ENCODE measurements around the gene ACKR1.

- peak; percentile 81 to 88 (median 88) for TF ChIP-seq CTCF (optimal IDR thresholded peaks at IDR 0.05 in 1 of 3, IDR thresholded peaks at IDR 0.05 in 1 of 3, conservative IDR thresholded peaks at IDR 0.05 in 1 of 3; ENCODE audit: extremely low read depth in 1 of 3, insufficient read depth in 2 of 3, low read length in 3 of 3)
- TF ChIP-seq EZH2 (IDR thresholded peaks at IDR 0.05; ENCODE audit: low read length), result no peak
Observed at GRCh38 chr1:159214149-159214760, 9.6 kb downstream of the ACKR1 start.

Measured in keratinocyte (primary cell).